MCF 10A (cell line): ENCODE data around the gene DNASE1L3. TPM values are rescaled to one million over a fixed set of nuclear protein-coding genes. Genes with fewer than 3 reads are reported as not detected.
A peak's percentile ranks its signal among the peaks of the same experiment; 100 is the strongest.

Experiments used
- BruUV-seq: library from RNA; stranded (reverse); fragments of 400-500 nt; replicated peaks from 2 replicates; lab custom pipeline; 2021; lab: Mats Ljungman, UMichigan
- CTCF ChIA-PET: fragments of 300-600 bp; sonication (Branson Sonifier 250); formaldehyde crosslinking; extraction: SDS; loops from one replicate; lab custom pipeline; 2021; ENCODE audit warnings: antibody characterized with exemption, inconsistent platforms; lab: Yijun Ruan, JAX
- POLR2A ChIA-PET: fragments of 300-600, 350-650 bp; sonication (Branson Sonifier 250); formaldehyde crosslinking; extraction: SDS; loops from one replicate; lab custom pipeline; 2020; ENCODE audit warnings: antibody characterized with exemption, inconsistent platforms; lab: Yijun Ruan, JAX
- DNase-seq: peaks from one replicate; pipeline ENCODE4 v3.0.0-alpha.2; 2018; ENCODE audit not compliant: unreplicated experiment
- H3K27ac Mint-ChIP-seq: one replicate; pipeline ENCODE4 v1.8.0; 2022; ENCODE audit warnings: mild to moderate bottlenecking, low read depth, mixed read lengths; ENCODE audit not compliant: unreplicated experiment
- H3K27me3 Mint-ChIP-seq: one replicate; pipeline ENCODE4 v1.8.0; 2022; ENCODE audit warnings: mixed read lengths; ENCODE audit not compliant: insufficient read depth, unreplicated experiment
- H3K36me3 Mint-ChIP-seq: one replicate; pipeline ENCODE4 v1.8.0; 2022; ENCODE audit warnings: mild to moderate bottlenecking, moderate library complexity, mixed read lengths; ENCODE audit not compliant: insufficient read depth, unreplicated experiment
- H3K4me1 Mint-ChIP-seq: one replicate; pipeline ENCODE4 v1.8.0; 2022; ENCODE audit warnings: mixed read lengths; ENCODE audit not compliant: insufficient read depth, unreplicated experiment
- H3K4me3 Mint-ChIP-seq: one replicate; pipeline ENCODE4 v1.8.0; 2022; ENCODE audit warnings: mild to moderate bottlenecking, moderate library complexity, mixed read lengths; ENCODE audit not compliant: unreplicated experiment
- H3K9me3 Mint-ChIP-seq: one replicate; pipeline ENCODE4 v1.8.0; 2022; ENCODE audit warnings: mixed read lengths; ENCODE audit not compliant: unreplicated experiment
- CTCF ChIP-seq: fragments of 200-600 bp; IDR thresholded peaks from one replicate; pipeline ENCODE4 v1.8.0; 2022; ENCODE audit warnings: antibody characterized with exemption, mild to moderate bottlenecking; ENCODE audit not compliant: unreplicated experiment
- intact Hi-C: fragments of 100-400 bp; cut with micrococcal nuclease; formaldehyde crosslinking; loops from 2 replicates; pipeline ENCODE4 v1.14.1; 2022
- total RNA-seq: library from RNA; stranded (reverse); gene quantifications from 2 replicates; pipeline ENCODE4 v1.2.3, GENCODE V29; 2022

Gene DNASE1L3
- total RNA-seq, 1 experiment from 2014 or later = not detected

- no peaks in the 10 kb centered on the region for H3K9me3 Mint-ChIP-seq
- peaks cover 6% of the 10 kb centered on the region for H3K4me1 Mint-ChIP-seq
Measured at GRCh38 chr3:58223855-58224254, 13.1 kb upstream of the DNASE1L3 start.

GRCh38 chr3:58222161-58222724, 11.5 kb upstream of the DNASE1L3 start:
- BruUV-seq = no TSS peak
- Mint-ChIP-seq H3K4me3 (no peak overlapping the region), H3K9me3 (no peaks in the 10 kb centered on the region), H3K27ac (no peak overlapping the region), H3K36me3 (no peaks in the 10 kb centered on the region), H3K27me3 (peaks cover 9% of the 10 kb centered on the region), H3K4me1 (peaks cover 10% of the 10 kb centered on the region)
- DNase-seq = peak; percentile 67
- CTCF ChIA-PET = interaction anchor here (0.6 to 2.8 kb wide), 9 partner anchors 17 to 84 kb away, joined by 3 to 16 read pairs (median 4); partner anchors contain the start of genes HTD2 and RPP14
- no peak for TF ChIP-seq CTCF
- POLR2A ChIA-PET = interaction anchor here (0.5 to 3.1 kb wide), 9 partner anchors 7 to 247 kb away, joined by 3 to 15 read pairs (median 6); partner anchors contain the start of genes ABHD6, HTD2 and RPP14
- intact Hi-C loops = no loop called here

More at GRCh38 chr3:58223855-58224254, 13.1 kb upstream of the DNASE1L3 start:
- ChIA-PET CTCF (interaction anchor here (0.5 to 2.8 kb wide), 11 partner anchors 10 to 83 kb away, joined by 3 to 16 read pairs (median 4); partner anchors contain the start of genes HTD2 and RPP14), POLR2A (interaction anchor here (0.6 to 3.1 kb wide), 6 partner anchors 9 to 1365 kb away, joined by 3 to 7 read pairs (median 4); no protein-coding TSS in a partner anchor)
- TF ChIP-seq CTCF = no peak
- no peak for DNase-seq
- H3K4me3 Mint-ChIP-seq = no peak overlapping the region
- H3K27ac Mint-ChIP-seq = no peak overlapping the region
- H3K36me3 Mint-ChIP-seq = no peaks in the 10 kb centered on the region
- peaks cover 9% of the 10 kb centered on the region for H3K27me3 Mint-ChIP-seq
- intact Hi-C loops = no loop called here
- no TSS peak for BruUV-seq

GRCh38 chr3:58218904-58219303, 8.1 kb upstream of the DNASE1L3 start:
- Mint-ChIP-seq H3K36me3 (no peaks in the 10 kb centered on the region), H3K4me3 (no peak overlapping the region), H3K27ac (no peak overlapping the region), H3K27me3 (no peaks in the 10 kb centered on the region), H3K4me1 (peaks cover 30% of the 10 kb centered on the region), H3K9me3 (no peaks in the 10 kb centered on the region)
- intact Hi-C loops = no loop called here
- POLR2A ChIA-PET = interaction anchor here (0.6 to 1.7 kb wide), 6 partner anchors 16 to 774 kb away, joined by 3 to 6 read pairs (median 4); no protein-coding TSS in a partner anchor
- no peak for DNase-seq
- TF ChIP-seq CTCF = no peak
- no TSS peak for BruUV-seq
- CTCF ChIA-PET = interaction anchor here (0.6 to 8.5 kb wide), 10 partner anchors 11 to 210 kb away, joined by 3 to 158 read pairs (median 16); partner anchors contain the start of genes FLNB, HTD2 and RPP14

GRCh38 chr3:58217209-58217811, 6.5 kb upstream of the DNASE1L3 start:
- Mint-ChIP-seq H3K27me3 (no peaks in the 10 kb centered on the region), H3K9me3 (no peaks in the 10 kb centered on the region), H3K4me3 (peak overlapping the region; percentile 28), H3K27ac (peak overlapping the region; percentile 10), H3K4me1 (peaks cover 25% of the 10 kb centered on the region), H3K36me3 (no peaks in the 10 kb centered on the region)
- TF ChIP-seq CTCF = peak; percentile 70
- intact Hi-C loops = loop anchor here (1.0 kb wide), 4 partner anchors 20 to 255 kb away; partner anchors contain the start of gene ABHD6
- ChIA-PET POLR2A (interaction anchor here (0.6 to 2.3 kb wide), 20 partner anchors 15 to 332 kb away, joined by 3 to 32 read pairs (median 4); partner anchors contain the start of genes ABHD6, HTD2 and RPP14), CTCF (interaction anchor here (0.6 to 8.5 kb wide), 30 partner anchors 9 to 255 kb away, joined by 3 to 158 read pairs (median 6); partner anchors contain the start of genes FLNB, HTD2 and RPP14)
- peak; percentile 94 for DNase-seq
- no TSS peak for BruUV-seq
